MCF 10A (cell line): ENCODE data around the gene U2SURP. TPM values are rescaled to one million over a fixed set of nuclear protein-coding genes. Genes with fewer than 3 reads are reported as not detected.
A peak's percentile ranks its signal among the peaks of the same experiment; 100 is the strongest.

ENCODE experiments used
- BruUV-seq: library from RNA; stranded (reverse); fragments of 400-500 nt; replicated peaks from 2 replicates; lab custom pipeline; 2021; lab: Mats Ljungman, UMichigan
- CTCF ChIA-PET: fragments of 300-600 bp; sonication (Branson Sonifier 250); formaldehyde crosslinking; extraction: SDS; loops from one replicate; lab custom pipeline; 2021; ENCODE audit warnings: antibody characterized with exemption, inconsistent platforms; lab: Yijun Ruan, JAX
- POLR2A ChIA-PET: fragments of 300-600, 350-650 bp; sonication (Branson Sonifier 250); formaldehyde crosslinking; extraction: SDS; loops from one replicate; lab custom pipeline; 2020; ENCODE audit warnings: antibody characterized with exemption, inconsistent platforms; lab: Yijun Ruan, JAX
- DNase-seq: peaks from one replicate; pipeline ENCODE4 v3.0.0-alpha.2; 2018; ENCODE audit not compliant: unreplicated experiment
- H3K27ac Mint-ChIP-seq: one replicate; pipeline ENCODE4 v1.8.0; 2022; ENCODE audit warnings: mild to moderate bottlenecking, low read depth, mixed read lengths; ENCODE audit not compliant: unreplicated experiment
- H3K27me3 Mint-ChIP-seq: one replicate; pipeline ENCODE4 v1.8.0; 2022; ENCODE audit warnings: mixed read lengths; ENCODE audit not compliant: insufficient read depth, unreplicated experiment
- H3K36me3 Mint-ChIP-seq: one replicate; pipeline ENCODE4 v1.8.0; 2022; ENCODE audit warnings: mild to moderate bottlenecking, moderate library complexity, mixed read lengths; ENCODE audit not compliant: insufficient read depth, unreplicated experiment
- H3K4me1 Mint-ChIP-seq: one replicate; pipeline ENCODE4 v1.8.0; 2022; ENCODE audit warnings: mixed read lengths; ENCODE audit not compliant: insufficient read depth, unreplicated experiment
- H3K4me3 Mint-ChIP-seq: one replicate; pipeline ENCODE4 v1.8.0; 2022; ENCODE audit warnings: mild to moderate bottlenecking, moderate library complexity, mixed read lengths; ENCODE audit not compliant: unreplicated experiment
- H3K9me3 Mint-ChIP-seq: one replicate; pipeline ENCODE4 v1.8.0; 2022; ENCODE audit warnings: mixed read lengths; ENCODE audit not compliant: unreplicated experiment
- intact Hi-C: fragments of 100-400 bp; cut with micrococcal nuclease; formaldehyde crosslinking; loops from 2 replicates; pipeline ENCODE4 v1.14.1; 2022
- total RNA-seq: library from RNA; stranded (reverse); gene quantifications from 2 replicates; pipeline ENCODE4 v1.2.3, GENCODE V29; 2022
- TF ChIP-seq, protein P1 (sequence below): fragments of 200-600 bp; IDR thresholded peaks from one replicate; pipeline ENCODE4 v1.8.0; 2022; ENCODE audit warnings: antibody characterized with exemption, mild to moderate bottlenecking; ENCODE audit not compliant: unreplicated experiment

The U2SURP gene
- total RNA-seq, 1 experiment from 2014 or later = 146 TPM

DNA sequence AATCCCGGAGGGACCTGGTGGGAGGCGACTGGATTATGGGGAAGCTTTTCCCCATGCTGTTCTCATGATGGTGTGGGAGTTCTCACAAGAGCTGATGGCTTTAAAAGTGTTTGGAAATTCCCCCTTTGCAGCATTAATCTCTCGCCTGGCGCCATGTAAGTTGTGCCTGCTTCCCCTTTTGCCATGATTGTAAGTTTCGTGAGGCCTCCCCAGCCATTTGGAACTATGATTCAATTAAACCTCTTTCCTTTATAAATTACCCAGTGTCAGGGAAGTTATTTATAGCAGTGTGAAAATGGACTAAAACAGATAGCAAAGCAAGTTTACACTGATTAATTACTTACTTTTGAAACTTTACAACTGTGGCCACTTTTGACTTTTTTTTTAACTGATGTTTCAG, 10.6 kb upstream of the U2SURP start:
- Mint-ChIP-seq H3K27ac (no peak overlapping the region), H3K27me3 (no peaks in the 10 kb centered on the region), H3K4me3 (no peak overlapping the region), H3K4me1 (no peaks in the 10 kb centered on the region), H3K36me3 (no peaks in the 10 kb centered on the region), H3K9me3 (no peaks in the 10 kb centered on the region)
- TF ChIP-seq, protein P1, sequence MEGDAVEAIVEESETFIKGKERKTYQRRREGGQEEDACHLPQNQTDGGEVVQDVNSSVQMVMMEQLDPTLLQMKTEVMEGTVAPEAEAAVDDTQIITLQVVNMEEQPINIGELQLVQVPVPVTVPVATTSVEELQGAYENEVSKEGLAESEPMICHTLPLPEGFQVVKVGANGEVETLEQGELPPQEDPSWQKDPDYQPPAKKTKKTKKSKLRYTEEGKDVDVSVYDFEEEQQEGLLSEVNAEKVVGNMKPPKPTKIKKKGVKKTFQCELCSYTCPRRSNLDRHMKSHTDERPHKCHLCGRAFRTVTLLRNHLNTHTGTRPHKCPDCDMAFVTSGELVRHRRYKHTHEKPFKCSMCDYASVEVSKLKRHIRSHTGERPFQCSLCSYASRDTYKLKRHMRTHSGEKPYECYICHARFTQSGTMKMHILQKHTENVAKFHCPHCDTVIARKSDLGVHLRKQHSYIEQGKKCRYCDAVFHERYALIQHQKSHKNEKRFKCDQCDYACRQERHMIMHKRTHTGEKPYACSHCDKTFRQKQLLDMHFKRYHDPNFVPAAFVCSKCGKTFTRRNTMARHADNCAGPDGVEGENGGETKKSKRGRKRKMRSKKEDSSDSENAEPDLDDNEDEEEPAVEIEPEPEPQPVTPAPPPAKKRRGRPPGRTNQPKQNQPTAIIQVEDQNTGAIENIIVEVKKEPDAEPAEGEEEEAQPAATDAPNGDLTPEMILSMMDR = no peak
- CTCF ChIA-PET = interaction anchor here (0.6 to 14.5 kb wide), 8 partner anchors 13 to 861 kb away, joined by 3 to 212 read pairs (median 4); no protein-coding TSS in a partner anchor
- no peak for DNase-seq
- no TSS peak for BruUV-seq
- POLR2A ChIA-PET = interaction anchor here (0.7 to 2.1 kb wide), 3 partner anchors 10 to 394 kb away, joined by 3 to 12 read pairs (median 9); partner anchors contain the start of genes PLS1 and U2SURP
- intact Hi-C loops = loop anchor here (10.0 kb wide), 1 partner anchor 266 kb away; the partner anchor contains the start of gene TRPC1

DNA sequence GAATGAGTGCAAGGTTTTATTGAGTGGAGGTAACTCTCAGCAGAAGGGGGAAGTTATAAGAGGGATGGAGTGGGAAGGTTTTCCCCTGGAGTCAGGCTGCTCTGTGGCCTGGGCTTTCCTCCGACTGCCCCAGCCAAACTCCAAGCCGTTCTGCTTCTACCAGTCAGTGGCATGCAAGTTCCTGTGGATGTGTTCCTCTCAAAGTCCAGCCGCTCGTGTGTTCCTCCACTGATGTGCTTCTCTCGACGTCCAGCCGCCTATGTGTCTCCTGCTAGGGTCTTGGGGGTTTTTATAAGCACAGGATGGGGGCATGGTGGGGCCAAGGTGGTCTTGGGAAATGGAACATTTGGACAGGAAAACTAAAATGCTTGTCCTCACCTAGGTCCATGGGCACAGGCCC, 9.0 kb upstream of the U2SURP start:
- DNase-seq = no peak
- intact Hi-C loops = loop anchor here (10.0 kb wide), 1 partner anchor 268 kb away; the partner anchor contains the start of gene TRPC1
- ChIA-PET CTCF (interaction anchor here (0.7 to 14.5 kb wide), 6 partner anchors 8 to 403 kb away, joined by 3 to 212 read pairs (median 6); no protein-coding TSS in a partner anchor), POLR2A (interaction anchor here (2.0 kb wide), 1 partner anchor 164 kb away, joined by 8 read pairs; no protein-coding TSS in a partner anchor)
- BruUV-seq = no TSS peak
- Mint-ChIP-seq H3K27me3 (no peaks in the 10 kb centered on the region), H3K27ac (no peak overlapping the region), H3K4me3 (no peak overlapping the region), H3K4me1 (no peaks in the 10 kb centered on the region), H3K36me3 (no peaks in the 10 kb centered on the region), H3K9me3 (no peaks in the 10 kb centered on the region)
- TF ChIP-seq, protein P1 = no peak

DNA sequence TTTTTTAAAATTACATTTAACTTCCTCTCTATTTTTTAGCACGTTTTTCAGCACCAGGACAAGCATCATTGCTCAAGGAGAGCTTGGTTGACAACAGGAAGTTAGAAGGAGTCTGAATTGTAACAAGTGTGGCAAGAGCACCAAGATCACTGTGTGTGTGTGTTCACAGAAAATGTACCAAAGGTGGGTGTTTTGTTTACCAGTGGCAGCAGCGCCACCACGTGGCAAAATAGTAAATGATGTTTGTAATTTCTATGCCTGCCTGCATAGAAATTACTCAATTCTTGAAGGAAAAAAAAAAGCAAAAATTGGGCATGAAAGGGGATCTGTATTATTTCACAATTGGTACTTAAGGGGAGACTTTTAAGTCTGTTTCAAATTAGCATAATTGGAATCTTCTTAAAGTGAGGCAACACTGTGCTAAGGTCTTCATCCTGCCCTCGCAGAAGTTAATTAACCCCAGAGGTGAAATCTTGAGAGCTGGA, 7.4 kb upstream of the U2SURP start:
- intact Hi-C loops = loop anchor here (1.0 to 10.0 kb wide), 4 partner anchors 166 to 408 kb away; partner anchors contain the start of gene TRPC1
- no TSS peak for BruUV-seq
- no peaks in the 10 kb centered on the region for H3K36me3 Mint-ChIP-seq
- peak; percentile 85 for DNase-seq
- TF ChIP-seq, protein P1 = peak; percentile 65
- no peaks in the 10 kb centered on the region for H3K9me3 Mint-ChIP-seq
- no peak overlapping the region for H3K4me3 Mint-ChIP-seq
- H3K27ac Mint-ChIP-seq = no peak overlapping the region
- POLR2A ChIA-PET = interaction anchor here (0.8 to 2.0 kb wide), 2 partner anchors 166 to 413 kb away, joined by 3 to 8 read pairs; no protein-coding TSS in a partner anchor
- CTCF ChIA-PET = interaction anchor here (0.6 to 14.5 kb wide), 21 partner anchors 9 to 1415 kb away, joined by 3 to 212 read pairs (median 4); no protein-coding TSS in a partner anchor
- no peaks in the 10 kb centered on the region for H3K4me1 Mint-ChIP-seq
- H3K27me3 Mint-ChIP-seq = no peaks in the 10 kb centered on the region

DNA sequence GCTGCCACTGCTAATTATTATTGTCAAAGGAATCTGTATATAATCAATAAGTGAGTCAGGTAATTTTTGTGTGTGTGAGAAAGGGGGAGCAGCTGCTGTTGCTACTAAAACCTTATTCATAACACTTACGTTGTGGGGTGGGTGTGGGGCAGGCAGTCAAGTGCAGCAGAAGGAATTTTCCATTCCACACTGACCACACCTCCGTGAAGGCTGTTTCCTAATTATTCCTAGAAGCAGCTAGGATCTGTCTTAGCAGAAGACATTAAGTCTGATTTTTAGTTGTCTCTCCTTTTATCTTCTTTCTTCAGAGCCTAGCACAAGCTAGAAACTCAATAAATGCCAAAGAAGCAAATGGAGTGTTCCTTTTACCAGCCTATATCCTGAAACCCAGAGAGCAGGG, 4.0 kb upstream of the U2SURP start:
- BruUV-seq = no TSS peak
- no peak overlapping the region for H3K27ac Mint-ChIP-seq
- no peak for DNase-seq
- H3K36me3 Mint-ChIP-seq = peaks cover 8% of the 10 kb centered on the region
- ChIA-PET CTCF (interaction anchor here (0.6 to 14.5 kb wide), 8 partner anchors 11 to 410 kb away, joined by 3 to 212 read pairs (median 4); no protein-coding TSS in a partner anchor), POLR2A (interaction anchor here (0.5 to 0.8 kb wide), 2 partner anchors 418 to 419 kb away, joined by 3 to 4 read pairs; partner anchors contain the start of gene ATR)
- H3K4me3 Mint-ChIP-seq = no peak overlapping the region
- no peaks in the 10 kb centered on the region for H3K9me3 Mint-ChIP-seq
- TF ChIP-seq, protein P1 = no peak
- H3K4me1 Mint-ChIP-seq = peaks cover 12% of the 10 kb centered on the region
- intact Hi-C loops = loop anchor here (10.0 kb wide), 1 partner anchor 273 kb away; the partner anchor contains the start of gene TRPC1
- H3K27me3 Mint-ChIP-seq = no peaks in the 10 kb centered on the region
